GM10847 (cell line): ENCODE measurements around the gene EIF4EBP2.

Source experiments
- POLR2A ChIP-seq: IDR thresholded peaks from 2 replicates; pipeline ENCODE4 v1.6.1; 2011; ENCODE audit not compliant: insufficient read length; ENCODE audit errors: extremely low read depth

EIF4EBP2 gene

DNA sequence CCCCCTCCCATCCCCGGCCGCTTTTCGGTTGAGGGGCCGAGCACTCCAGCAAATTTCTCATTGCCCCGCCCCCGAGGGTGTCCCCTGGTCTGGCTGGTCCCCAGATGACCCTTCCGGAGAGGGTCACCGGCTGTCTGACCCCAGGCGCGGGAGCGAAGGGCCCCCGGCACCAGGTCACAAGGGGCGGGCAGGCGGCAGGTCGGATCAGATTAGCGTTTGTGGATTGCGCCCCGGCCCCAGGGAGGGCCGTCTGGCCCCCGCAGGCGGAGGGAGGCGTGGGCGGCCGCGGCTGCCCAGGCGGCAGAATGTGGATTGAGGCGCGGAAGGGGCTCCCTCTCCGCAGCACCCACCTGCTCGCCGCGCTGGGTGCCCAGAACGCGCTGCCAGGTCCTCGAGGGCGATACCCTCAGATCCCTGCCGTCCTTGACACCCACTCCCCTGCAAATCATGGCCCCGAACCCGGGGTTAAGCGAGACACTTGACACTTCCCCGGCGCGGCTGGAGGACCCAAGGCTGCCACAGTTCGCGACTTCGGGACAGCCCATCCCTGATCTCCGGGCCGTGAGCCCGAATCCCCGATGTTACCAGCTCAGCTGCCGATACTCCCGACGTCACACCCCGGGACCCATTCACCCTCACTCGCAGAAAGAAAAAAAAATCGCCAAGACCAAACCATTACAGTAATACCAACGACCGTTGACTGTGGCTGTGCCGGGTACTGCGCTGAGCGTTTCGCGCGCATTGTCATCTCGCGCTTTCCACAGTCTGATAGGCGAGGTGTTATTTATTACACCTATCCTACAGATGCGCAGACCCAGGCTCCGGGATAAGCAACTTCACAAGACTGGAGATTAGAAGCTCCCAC, 36.6 kb downstream of the EIF4EBP2 start:
- TF ChIP-seq POLR2A = no peak

- no peak for TF ChIP-seq POLR2A
Measured at GRCh38 chr10:70441161-70441894, 37.4 kb downstream of the EIF4EBP2 start, which contains the start of gene NODAL. NODAL (minus strand) TSS chr10:70441681; CDS start chr10:70441667, 14 bp downstream.

DNA sequence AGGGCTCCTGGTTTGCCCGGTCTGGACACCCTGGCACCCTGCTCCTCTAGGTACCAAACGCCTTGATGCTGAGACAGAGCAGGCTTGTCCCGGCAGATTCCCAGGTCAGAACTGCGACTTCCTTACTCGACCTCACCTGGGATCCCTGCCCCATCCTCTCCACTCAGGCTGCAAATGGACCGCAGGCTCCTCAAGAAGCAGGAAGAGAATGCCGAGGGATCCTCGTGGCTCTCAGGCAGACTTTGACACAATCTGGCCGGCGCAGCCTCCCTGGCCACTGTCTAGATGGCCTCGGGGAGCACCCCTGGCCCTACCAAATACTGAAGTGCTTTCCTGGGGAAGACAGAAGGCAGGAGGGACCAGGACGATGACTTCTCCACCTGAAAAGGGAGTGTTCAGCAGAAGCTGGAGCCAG, 38.0 kb downstream of the EIF4EBP2 start:
- no peak for TF ChIP-seq POLR2A

DNA sequence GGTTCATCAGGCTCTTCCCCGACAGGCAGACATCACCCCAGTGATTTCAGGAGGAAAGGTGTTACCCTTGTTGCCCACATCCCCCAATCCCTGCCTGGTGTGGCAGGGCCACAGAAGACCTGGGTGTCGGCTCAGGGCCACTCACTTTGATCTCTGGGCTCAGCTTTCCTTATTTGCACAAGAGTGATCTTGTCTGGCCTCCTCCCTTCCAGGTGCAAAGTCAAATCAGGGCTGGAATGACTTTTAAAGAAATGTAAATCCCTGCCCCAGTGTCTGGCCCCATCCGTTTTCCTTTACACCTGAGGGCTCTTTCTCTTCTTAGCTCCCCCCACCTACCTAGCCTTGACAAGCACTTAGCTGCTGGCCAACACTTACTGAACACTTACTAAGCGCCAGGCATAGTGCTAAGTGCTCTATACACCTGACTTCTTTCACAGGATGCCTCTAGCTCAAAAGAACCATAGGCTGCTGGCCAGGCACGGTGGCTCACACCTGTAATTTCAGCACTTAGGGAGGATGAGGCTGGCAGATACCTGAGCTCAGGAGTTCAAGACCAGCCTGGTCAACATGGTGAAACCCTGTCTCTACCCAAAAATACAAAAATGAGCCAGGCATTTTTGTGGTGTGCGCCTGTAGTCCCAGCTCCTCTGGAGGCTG, 38.5 kb downstream of the EIF4EBP2 start:
- no peak for TF ChIP-seq POLR2A

GRCh38 chr10:70444744-70445143, 40.8 kb downstream of the EIF4EBP2 start:
- TF ChIP-seq POLR2A = no peak

GRCh38 chr10:70445718-70446657, 42.0 kb downstream of the EIF4EBP2 start:
- no peak for TF ChIP-seq POLR2A

DNA sequence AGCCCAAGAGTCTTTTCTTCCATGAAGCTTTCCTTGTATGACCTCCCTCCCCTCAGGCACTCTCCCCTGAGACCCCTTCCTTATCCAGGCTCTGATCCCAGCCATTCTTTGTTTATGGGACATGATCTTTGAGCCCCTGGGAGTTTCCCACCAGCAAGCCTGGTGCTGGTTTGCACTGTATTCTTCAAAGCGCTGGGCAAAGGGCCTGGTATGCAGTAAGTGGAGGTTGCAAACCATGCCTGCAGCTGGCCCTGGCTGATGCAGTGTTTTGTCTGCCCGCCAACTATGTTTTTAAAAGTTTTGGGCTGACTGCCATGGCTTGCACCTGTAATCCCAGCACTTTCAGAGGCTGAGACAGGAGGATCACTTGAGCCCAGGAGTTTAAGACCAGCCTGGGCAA, 44.3 kb downstream of the EIF4EBP2 start:
- no peak for TF ChIP-seq POLR2A

- TF ChIP-seq POLR2A = no peak
Measured at GRCh38 chr10:70455213-70455630, 51.3 kb downstream of the EIF4EBP2 start.

GRCh38 chr10:70456164-70456563, 52.2 kb downstream of the EIF4EBP2 start:
- TF ChIP-seq POLR2A = no peak

DNA sequence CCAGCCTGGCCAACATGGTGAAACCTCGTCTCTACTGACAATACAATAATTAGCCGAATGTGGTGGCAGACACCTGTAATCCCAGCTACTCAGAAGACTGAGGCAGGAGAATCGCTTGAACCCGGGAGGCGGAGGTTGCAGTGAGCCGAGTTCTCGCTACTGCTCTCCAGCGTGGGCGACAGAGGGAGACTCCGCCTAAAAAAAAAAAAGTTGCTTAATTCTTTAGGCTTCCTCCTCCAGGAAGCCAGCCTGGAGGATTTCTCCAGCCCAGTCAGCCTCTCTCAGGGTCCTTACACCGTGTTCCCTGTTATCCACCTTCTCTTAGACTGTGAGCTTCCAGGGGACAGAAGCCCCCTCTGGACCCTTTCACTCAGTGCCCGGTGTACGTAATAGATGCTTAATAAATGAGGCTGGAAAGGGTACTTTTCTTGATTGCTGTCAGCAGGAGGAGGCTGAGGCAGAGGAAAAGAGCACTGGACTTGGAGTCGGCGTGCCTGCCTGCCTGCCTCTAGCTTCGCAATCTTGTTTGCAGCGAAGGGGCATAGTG, 53.9 kb downstream of the EIF4EBP2 start:
- no peak for TF ChIP-seq POLR2A

GRCh38 chr10:70458329-70459060, 54.5 kb downstream of the EIF4EBP2 start:
- TF ChIP-seq POLR2A = no peak

DNA sequence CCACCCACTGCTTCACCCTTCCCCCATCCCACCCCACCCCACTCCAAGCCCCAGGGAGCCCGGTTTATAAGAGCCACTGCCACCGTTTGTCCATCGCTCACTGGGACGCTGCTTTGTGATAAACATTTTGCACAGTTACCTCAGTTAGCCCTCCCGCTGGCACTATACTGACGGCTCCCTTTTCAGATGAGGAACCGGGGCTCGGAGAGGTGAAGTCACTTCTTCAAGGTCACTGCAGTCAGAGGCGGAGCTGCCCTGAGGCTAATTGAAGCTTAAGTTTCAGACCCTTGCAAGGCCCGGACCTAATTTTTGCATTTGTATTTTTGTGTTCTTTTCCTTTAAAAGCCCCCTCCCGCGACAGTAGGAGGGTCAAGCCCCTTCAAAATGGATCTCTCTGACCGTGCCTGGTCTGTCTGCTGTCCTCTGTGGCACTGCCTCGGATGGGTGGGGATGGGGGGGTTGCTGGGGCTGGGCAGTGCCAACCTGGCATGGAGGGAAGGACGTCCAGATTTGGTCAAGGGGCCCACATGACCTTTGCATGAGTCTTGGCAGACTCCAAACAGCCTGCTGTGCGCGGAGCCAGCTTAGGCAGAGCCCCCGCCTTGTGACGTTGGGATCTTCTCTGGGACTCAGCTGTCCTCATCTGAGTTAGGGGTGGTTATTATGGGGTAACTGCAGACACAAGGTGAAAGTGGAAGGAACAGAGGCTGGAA, 55.3 kb downstream of the EIF4EBP2 start:
- no peak for TF ChIP-seq POLR2A
